Uterus (tissue), 2 donors: Measurements from ENCODE around the gene RASAL2.

ENCODE experiments used
- CTCF ChIP-seq, 4 experiments: fragments of 200-600 bp in 2 of 4; fragments of 450-650 bp in 2 of 4; sonication (generic) in 2 of 4; IDR thresholded peaks; one replicate each; pipeline ENCODE4 v1.5.1; 2016 to 2019; ENCODE audit warnings: antibody characterized with exemption in 4 of 4, mild to moderate bottlenecking in 2 of 4, moderate library complexity in 1 of 4
- POLR2A ChIP-seq, 2 donors: fragments of 450-650 bp; IDR thresholded peaks; one replicate each; pipeline ENCODE4 v1.6.1; 2016; ENCODE audit warnings: antibody characterized with exemption in 2 of 2, mild to moderate bottlenecking in 1 of 2, moderate library complexity in 1 of 2

GRCh38 chr1:178057912-178058534, 35.9 kb upstream of the RASAL2 start:
- no peak for TF ChIP-seq CTCF (IDR thresholded peaks at IDR 0.05)
- no peak for TF ChIP-seq POLR2A (IDR thresholded peaks at IDR 0.05)
